Keratinocyte (primary cell): Measurements from ENCODE around the gene MTFMT. TPM values are rescaled to one million over a fixed set of nuclear protein-coding genes. Genes with fewer than 3 reads are reported as not detected.
A peak's percentile ranks its signal among the peaks of the same experiment; 100 is the strongest.

Experiments used
- DNase-seq: peaks from one replicate; pipeline ENCODE4 v3.0.0-alpha.2; 2011; ENCODE audit warnings: low read depth, missing footprints, low spot score
- FAIRE-seq: peaks from 2 replicates; lab custom pipeline; 2011; peaks lifted over from hg19 to GRCh38; lab: Jason Lieb, UNC
- H2AFZ ChIP-seq: 2 replicates; pipeline ENCODE4 v1.6.0; 2012; ENCODE audit warnings: low read length, control low read depth, inconsistent platforms; ENCODE audit not compliant: control insufficient read depth
- H3K27ac ChIP-seq: 2 replicates; pipeline ENCODE4 v1.5.1; 2011; ENCODE audit warnings: low read length; ENCODE audit not compliant: control insufficient read depth, insufficient read depth
- H3K27me3 ChIP-seq: 3 replicates; pipeline ENCODE4 v1.6.0; 2011; ENCODE audit warnings: low read length; ENCODE audit not compliant: control insufficient read depth, insufficient read depth; ENCODE audit errors: extremely low read depth
- H3K36me3 ChIP-seq, 2 experiments: 2 replicates in 1 of 2; 3 replicates in 1 of 2; pipeline ENCODE4 v1.5.1; 2011; ENCODE audit warnings: low read length in 2 of 2, mild to moderate bottlenecking in 1 of 2; ENCODE audit not compliant: control insufficient read depth in 2 of 2, insufficient read depth in 2 of 2; ENCODE audit errors: extremely low read depth in 1 of 2
- H3K4me1 ChIP-seq: 3 replicates; pipeline ENCODE4 v1.5.1; 2011; ENCODE audit warnings: low read length; ENCODE audit not compliant: control insufficient read depth, insufficient read depth; ENCODE audit errors: extremely low read depth
- H3K4me2 ChIP-seq: 3 replicates; pipeline ENCODE4 v1.6.0; 2011; ENCODE audit warnings: low read depth, low read length; ENCODE audit not compliant: control insufficient read depth, insufficient read depth; ENCODE audit errors: extremely low read depth
- H3K4me3 ChIP-seq, 3 experiments: fragments of 200-600 bp in 1 of 3; sonication (generic) in 1 of 3; 2 replicates in 2 of 3; 3 replicates in 1 of 3; pipeline ENCODE4 v1.5.1; 2011 to 2016; ENCODE audit warnings: low read length in 3 of 3, mild to moderate bottlenecking in 3 of 3, control low read depth in 2 of 3, inconsistent platforms in 1 of 3, low read depth in 1 of 3, mixed read lengths in 1 of 3, mixed run types in 1 of 3, moderate library complexity in 1 of 3; ENCODE audit not compliant: control insufficient read depth in 2 of 3, insufficient read depth in 2 of 3; ENCODE audit errors: extremely low read depth in 1 of 3
- H3K79me2 ChIP-seq: 2 replicates; pipeline ENCODE4 v1.6.0; 2012; ENCODE audit warnings: low read length; ENCODE audit not compliant: control insufficient read depth, insufficient read depth
- H3K9ac ChIP-seq: 3 replicates; pipeline ENCODE4 v1.6.0; 2011; ENCODE audit warnings: low read length; ENCODE audit not compliant: control insufficient read depth, insufficient read depth; ENCODE audit errors: extremely low read depth
- H3K9me1 ChIP-seq: 3 replicates; pipeline ENCODE4 v1.6.0; 2011; ENCODE audit warnings: low read length; ENCODE audit not compliant: control insufficient read depth, insufficient read depth; ENCODE audit errors: extremely low read depth
- H3K9me3 ChIP-seq: 2 replicates; pipeline ENCODE4 v1.5.1; 2012; ENCODE audit warnings: low read depth, low read length; ENCODE audit not compliant: control insufficient read depth
- H4K20me1 ChIP-seq: 3 replicates; pipeline ENCODE4 v1.6.0; 2011; ENCODE audit warnings: low read length; ENCODE audit not compliant: control insufficient read depth, insufficient read depth; ENCODE audit errors: extremely low read depth
- CTCF ChIP-seq, 3 experiments: IDR thresholded peaks in 1 of 3; conservative IDR thresholded peaks in 1 of 3; optimal IDR thresholded peaks in 1 of 3; 2 replicates in 2 of 3; 3 replicates in 1 of 3; pipeline versions ENCODE3 to v1.5.1; 2011; ENCODE audit warnings: low read length in 3 of 3, mild to moderate bottlenecking in 3 of 3, moderate library complexity in 2 of 3, control low read depth in 1 of 3, inconsistent platforms in 1 of 3; ENCODE audit not compliant: insufficient read depth in 2 of 3; ENCODE audit errors: extremely low read depth in 1 of 3
- EZH2 ChIP-seq: IDR thresholded peaks from one replicate; pipeline ENCODE4 v1.6.1; 2012; ENCODE audit warnings: inconsistent platforms, mild to moderate bottlenecking, low read length, moderate library complexity
- dilution Hi-C: fragments of 300-500 bp; cut with MboI; formaldehyde crosslinking; loops from one replicate; pipeline ENCODE4 v1.7.0; 2020; ENCODE audit warnings: low sequenced_read_pairs; ENCODE audit not compliant: extremely low pct_ligation_motif_present
- polyA plus RNA-seq, 5 experiments: library from polyadenylated mRNA; depleted of rRNA in 3 of 5; stranded (reverse) in 3 of 5; stranded (forward) in 1 of 5; unstranded in 1 of 5; fragments of >200 nt; gene quantifications; 1 replicate in 1 of 5; 2 replicates in 3 of 5; 3 replicates in 1 of 5; pipeline versions ENCODE4 v1.2.1 to v1.2.3, GENCODE V29; 2011 to 2012; ENCODE audit warnings: missing spikeins in 2 of 5, low read depth in 1 of 5, low replicate concordance in 1 of 5

The MTFMT gene
- polyA plus RNA-seq, 1 donor (not counting 4 experiments of a cell fraction or from before 2014, with no cell fraction given), result 21.0 TPM

GRCh38 chr15:65040461-65040860 lies 11.0 kb upstream of the MTFMT start:
- peak overlapping the region; percentile 2 for H3K4me2 ChIP-seq
- peak overlapping the region; percentile 50 for H2AFZ ChIP-seq
- H4K20me1 ChIP-seq, result no peaks in the 10 kb centered on the region
- no peak overlapping the region for H3K4me3 ChIP-seq
- DNase-seq (no peak), FAIRE-seq (no peak)
- H3K27ac ChIP-seq, result no peak overlapping the region
- H3K79me2 ChIP-seq, result no peaks in the 10 kb centered on the region
- no peaks in the 10 kb centered on the region for H3K36me3 ChIP-seq
- no peaks in the 10 kb centered on the region for H3K9me1 ChIP-seq
- H3K4me1 ChIP-seq, result peaks cover 13% of the 10 kb centered on the region
- TF ChIP-seq CTCF (optimal IDR thresholded peaks at IDR 0.05 in 1 of 3, IDR thresholded peaks at IDR 0.05 in 1 of 3, conservative IDR thresholded peaks at IDR 0.05 in 1 of 3; ENCODE audit: extremely low read depth in 1 of 3, insufficient read depth in 2 of 3, low read length in 3 of 3) (no peak), EZH2 (no peak)
- H3K9ac ChIP-seq, result no peak overlapping the region
- no peaks in the 10 kb centered on the region for H3K9me3 ChIP-seq
- H3K27me3 ChIP-seq, result no peaks in the 10 kb centered on the region
- dilution Hi-C loops, result no loop called here

GRCh38 chr15:65038836-65039235 lies 9.4 kb upstream of the MTFMT start:
- Histone ChIP-seq H3K9me1 (no peaks in the 10 kb centered on the region), H3K4me2 (no peak overlapping the region), H4K20me1 (no peaks in the 10 kb centered on the region), H3K9ac (no peak overlapping the region), H3K4me1 (peaks cover 7% of the 10 kb centered on the region), H2AFZ (no peak overlapping the region), H3K27me3 (no peaks in the 10 kb centered on the region), H3K4me3 (no peak overlapping the region), H3K9me3 (no peaks in the 10 kb centered on the region), H3K79me2 (no peaks in the 10 kb centered on the region), H3K36me3 (no peaks in the 10 kb centered on the region), H3K27ac (no peak overlapping the region)
- DNase-seq (no peak), FAIRE-seq (no peak)
- dilution Hi-C loops, result no loop called here
- no peak for TF ChIP-seq CTCF (optimal IDR thresholded peaks at IDR 0.05 in 1 of 3, IDR thresholded peaks at IDR 0.05 in 1 of 3, conservative IDR thresholded peaks at IDR 0.05 in 1 of 3; ENCODE audit: extremely low read depth in 1 of 3, insufficient read depth in 2 of 3, low read length in 3 of 3)
- TF ChIP-seq EZH2, result no peak
